OCI-LY7 (cell line): ENCODE measurements around the gene XPNPEP2.

Experiments used
- CTCF ChIP-seq: fragments of 200-600 bp; sonication (generic); conservative IDR thresholded peaks from 2 replicates; pipeline ENCODE4 v1.5.1; 2014; ENCODE audit warnings: mild to moderate bottlenecking, antibody characterized with exemption, low read length, moderate library complexity, mixed read lengths
- EZH2phosphoT487 ChIP-seq: fragments of 200-600 bp; sonication (generic); IDR thresholded peaks from 2 replicates; pipeline ENCODE4 v1.6.1; 2018; ENCODE audit warnings: low read depth, borderline replicate concordance, mild to moderate bottlenecking, mixed run types, antibody characterized with exemption, low read length, moderate library complexity, mixed read lengths

DNA sequence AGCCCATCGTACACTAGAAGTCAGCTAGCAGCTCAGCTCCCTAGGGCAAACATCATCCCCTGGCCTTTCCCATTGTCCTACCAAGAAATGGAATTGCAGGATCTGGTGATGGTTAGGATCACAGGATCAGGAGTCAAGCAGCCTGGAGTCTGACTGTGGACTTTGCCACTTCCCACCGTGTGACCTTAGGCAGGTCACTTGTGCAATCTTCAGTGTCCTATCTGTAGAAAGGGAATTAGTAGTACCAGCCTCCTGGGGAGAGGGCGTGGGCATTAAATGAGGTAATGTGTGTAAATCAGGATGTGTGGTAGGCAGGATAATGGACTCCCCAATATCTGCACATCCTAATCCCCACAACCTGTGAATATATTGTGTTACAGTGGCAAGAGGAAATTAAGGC is 45.4 kb upstream of the XPNPEP2 start:
- no peak for TF ChIP-seq CTCF
- TF ChIP-seq EZH2phosphoT487 = no peak
